ENCODE results near the gene KDM4B.

Gene KDM4B

DNA sequence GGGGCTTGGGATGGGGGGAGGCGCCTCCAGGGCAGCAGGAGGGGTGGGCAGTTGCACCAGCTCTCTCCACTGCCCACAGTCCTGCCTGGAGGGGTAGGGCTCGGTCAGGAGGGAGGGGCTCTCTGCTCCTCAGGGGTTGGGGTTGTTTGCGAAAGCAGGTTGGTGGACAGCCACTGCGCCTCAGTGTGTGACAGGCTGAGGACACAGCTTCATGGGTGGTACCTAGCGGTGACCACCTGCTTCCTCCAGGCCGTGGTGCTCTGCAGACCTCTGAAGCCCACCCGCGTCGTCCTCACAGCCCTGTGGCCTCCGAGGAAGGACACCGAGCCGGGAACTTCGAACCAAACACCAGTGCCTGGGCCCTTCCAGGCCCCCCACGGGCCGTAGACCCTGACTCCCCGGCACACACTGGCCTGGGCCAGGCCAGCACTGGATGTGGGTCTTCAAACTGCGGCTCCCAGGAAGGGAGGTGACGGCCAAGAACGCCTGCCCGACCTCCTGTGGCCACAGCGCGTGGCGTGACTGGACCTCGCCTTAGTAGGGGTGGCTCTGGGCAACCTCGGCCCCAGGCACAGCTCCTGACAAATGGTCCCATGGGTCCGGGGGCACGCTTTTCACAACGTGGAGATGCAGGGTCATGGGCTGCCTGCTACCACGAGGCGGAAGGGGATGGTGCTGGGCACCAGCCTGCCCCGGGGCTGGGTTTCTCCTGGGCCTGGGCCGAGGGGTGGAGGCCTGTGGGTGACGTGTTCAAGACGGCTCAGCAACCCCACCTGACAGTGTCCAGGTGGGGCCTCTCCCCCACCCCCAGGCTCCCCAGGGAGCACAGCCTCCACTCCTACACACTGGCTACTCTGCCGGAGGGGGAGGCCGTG lies 173.2 kb downstream of the KDM4B start:
- no peak for DNase-seq

DNA sequence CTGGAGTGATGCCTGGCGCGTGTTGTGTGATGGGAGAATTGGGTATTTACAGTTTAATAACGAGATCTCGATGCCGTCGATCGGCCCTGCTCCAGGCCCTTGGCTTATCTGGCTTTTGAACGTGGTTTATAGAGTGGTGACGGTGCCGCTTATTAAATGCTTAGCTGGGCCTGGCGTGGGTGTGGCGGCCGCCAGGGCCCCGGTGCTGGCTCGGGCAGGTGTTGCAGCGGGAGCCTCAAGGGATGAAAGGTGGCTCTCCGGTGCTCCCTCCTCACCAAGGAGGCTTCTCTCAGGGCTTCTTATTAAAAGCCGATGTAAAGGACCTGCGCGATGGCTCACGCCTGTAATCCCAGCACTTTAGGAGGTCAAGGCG lies 173.8 kb downstream of the KDM4B start:
- DNase-seq, result no peak

DNA sequence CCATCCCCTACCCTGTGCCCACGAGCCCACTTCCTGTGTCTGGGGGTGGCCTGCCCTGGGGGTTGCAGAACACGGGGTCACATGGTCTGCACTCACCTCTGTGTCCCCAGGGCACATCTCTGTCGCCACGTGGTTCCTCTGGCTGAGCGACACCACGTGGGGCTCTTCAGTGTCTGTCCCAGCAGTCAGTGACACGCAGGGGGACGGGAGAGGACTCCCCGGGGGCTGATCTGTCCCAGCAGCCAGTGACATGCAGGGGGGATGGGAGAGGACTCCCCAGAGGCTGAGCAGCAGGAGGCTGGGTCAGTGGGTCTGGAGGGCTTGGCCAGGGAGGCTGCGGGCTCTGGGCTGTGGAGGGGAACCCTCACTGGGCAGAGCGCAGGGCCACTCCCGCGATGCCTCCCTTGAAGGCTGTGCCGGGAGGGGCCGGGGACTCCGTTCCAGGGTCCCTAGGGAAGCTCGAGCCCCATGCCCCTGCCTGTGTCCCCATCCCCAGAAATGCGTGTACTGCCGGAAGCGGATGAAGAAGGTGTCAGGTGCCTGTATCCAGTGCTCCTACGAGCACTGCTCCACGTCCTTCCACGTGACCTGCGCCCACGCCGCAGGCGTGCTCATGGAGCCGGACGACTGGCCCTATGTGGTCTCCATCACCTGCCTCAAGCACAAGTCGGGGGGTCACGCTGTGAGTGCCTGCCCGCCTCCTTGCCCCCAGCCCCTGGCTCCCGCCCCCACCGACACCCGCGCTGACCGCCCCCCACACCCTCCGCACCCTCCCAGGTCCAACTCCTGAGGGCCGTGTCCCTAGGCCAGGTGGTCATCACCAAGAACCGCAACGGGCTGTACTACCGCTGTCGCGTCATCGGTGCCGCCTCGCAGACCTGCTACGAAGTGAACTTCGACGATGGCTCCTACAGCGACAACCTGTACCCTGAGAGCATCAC lies 174.8 kb downstream of the KDM4B start:
- DNase-seq, result no peak

DNA sequence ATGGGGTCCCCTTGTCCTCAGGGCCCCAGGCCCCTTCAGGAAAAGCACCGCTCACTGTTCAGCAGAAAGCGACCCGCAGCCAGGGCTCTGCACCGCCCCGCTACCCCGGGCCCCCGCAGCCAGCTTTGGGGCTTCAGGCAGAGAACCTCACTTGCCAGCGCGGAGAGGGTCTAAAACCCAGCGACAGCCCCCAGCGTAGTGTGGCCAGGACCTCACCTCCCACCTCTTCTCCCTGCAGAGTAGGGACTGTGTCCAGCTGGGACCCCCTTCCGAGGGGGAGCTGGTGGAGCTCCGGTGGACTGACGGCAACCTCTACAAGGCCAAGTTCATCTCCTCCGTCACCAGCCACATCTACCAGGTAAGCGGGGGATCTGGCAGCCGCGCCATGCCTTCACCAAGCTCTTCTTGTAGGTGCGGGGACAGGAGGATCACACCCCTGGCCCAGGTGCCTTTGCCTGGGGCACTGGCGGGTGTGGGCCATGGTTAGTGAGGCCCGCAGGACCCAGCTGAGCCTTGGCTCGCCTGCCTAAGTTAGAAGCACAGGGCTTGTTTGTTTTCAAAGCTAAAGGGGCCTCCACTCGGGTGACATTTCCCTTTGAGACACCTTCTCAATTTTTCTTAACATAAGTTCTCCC lies 175.7 kb downstream of the KDM4B start:
- no peak for DNase-seq

GRCh38 chr19:5145521-5146511 lies 176.9 kb downstream of the KDM4B start:
- DNase-seq, result no peak

- DNase-seq, result no peak
Observed at GRCh38 chr19:5147074-5147977, 178.4 kb downstream of the KDM4B start.

DNA sequence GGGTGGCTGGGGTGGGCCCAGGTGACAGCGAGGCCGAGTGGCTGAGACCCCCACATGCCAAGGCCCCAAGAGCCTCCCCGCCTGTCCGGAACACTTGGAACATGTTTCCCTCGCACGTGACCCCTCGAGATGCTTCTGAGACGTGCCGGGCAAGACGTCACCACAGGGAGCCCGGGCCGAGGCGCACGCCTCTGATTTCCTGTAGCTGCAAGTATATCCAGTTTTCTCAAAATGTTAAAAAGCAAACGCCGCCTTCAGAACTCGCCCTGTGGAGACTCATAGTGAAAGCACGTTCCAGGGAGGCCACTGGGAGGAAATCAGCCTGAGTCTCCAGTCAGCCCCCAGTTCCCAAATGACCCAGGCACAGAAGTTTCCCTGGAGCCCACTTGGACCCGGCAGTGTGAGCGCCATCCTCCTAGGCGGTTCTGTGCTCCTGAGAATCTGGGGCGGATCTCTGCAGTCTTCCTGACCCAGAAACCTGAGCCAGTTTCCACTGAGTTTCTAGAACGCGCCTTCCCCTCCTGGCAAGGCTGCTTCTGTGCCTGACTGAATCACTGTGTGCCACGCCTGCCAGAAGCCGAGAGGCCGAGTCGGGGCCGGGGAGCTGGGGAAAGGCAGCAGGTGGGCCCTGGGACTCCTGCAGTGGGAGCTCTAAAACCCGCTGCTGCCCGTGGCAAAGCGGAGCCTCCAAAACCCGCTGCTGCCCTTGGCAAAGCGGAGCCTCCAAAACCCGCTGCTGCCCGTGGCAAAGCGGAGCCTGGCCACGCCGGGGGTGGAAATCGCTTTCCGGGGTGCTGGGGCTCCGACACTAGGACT lies 179.3 kb downstream of the KDM4B start:
- no peak for DNase-seq

GRCh38 chr19:5148794-5149190 lies 179.9 kb downstream of the KDM4B start:
- DNase-seq, result no peak

DNA sequence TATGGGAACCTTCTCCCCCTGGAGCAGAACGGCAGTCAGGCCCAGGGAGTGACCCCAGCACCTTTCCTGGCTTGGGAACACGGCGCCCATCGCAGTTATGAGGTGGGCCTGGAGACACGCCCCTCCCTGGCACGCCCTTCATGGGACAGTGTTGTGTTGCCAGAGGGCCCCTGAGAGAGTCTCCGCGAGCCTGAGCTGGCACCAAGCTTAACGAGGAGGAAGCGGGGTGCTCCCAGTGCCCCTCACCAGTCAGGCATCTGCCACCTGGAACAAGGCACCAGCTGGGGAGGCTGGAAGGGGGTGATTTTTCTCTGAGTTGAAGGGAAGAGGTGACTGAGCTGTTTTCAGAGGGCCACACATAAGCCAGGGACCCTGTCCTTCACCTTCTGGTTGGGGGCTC lies 180.6 kb downstream of the KDM4B start:
- DNase-seq, result no peak

GRCh38 chr19:5149932-5150901 lies 181.3 kb downstream of the KDM4B start:
- DNase-seq, result no peak

- DNase-seq, result peak; percentile 71
Observed at GRCh38 chr19:5150902-5151741, 182.2 kb downstream of the KDM4B start.

GRCh38 chr19:5152013-5152763 lies 183.3 kb downstream of the KDM4B start:
- no peak for DNase-seq

- DNase-seq, result no peak
Observed at GRCh38 chr19:5152767-5153532, 184.0 kb downstream of the KDM4B start.

GRCh38 chr19:5153601-5154128 lies 184.8 kb downstream of the KDM4B start:
- no peak for DNase-seq

DNA sequence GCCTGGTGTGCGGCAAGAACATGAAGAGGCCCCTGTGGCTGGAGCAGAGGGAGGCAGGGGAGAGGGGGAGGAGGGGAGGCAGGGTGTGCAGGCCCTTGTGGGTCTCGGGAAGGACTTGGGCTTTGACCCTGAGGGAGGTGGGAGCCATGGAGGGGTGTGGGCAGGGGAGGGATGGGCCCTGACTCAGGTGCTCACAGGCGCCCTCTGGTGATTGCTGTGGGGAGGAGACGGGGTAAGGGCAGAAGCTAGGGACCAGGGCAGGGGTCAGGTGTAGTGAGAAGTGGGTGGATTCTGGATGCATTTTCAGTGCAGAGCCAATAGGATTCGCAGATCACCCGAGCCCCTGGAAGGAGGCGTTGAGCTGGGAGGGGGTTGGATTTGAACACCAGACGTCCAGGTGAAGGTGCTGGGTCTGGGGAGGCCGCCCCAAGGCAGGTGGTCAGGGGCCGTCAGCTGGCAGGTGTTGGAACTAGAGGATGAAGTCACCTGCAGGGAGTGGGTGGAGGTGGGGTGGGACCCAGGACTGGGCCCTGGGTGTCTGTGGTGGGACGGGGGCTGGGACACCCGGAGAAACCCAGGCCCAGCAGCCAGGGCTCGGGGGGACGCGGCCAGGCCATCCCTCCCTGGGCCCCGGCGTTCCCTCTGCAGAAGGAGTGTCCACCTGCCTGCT lies 185.4 kb downstream of the KDM4B start:
- DNase-seq, result peak; percentile 52

Data from NCI-H82 (cell line).